Measurements from ENCODE around the gene FOXP2.

- TF ChIP-seq CTCF (IDR thresholded peaks at IDR 0.05 in 8 of 11, conservative IDR thresholded peaks at IDR 0.05 in 3 of 11) (no peak), POLR2A (IDR thresholded peaks at IDR 0.05) (no peak)
These were observed 257.0 kb downstream of the FOXP2 start for GRCh38 chr7:114671563-114672123.
